Lung (tissue), 12 donors: Measurements from ENCODE around the gene TDRD3. TPM values are rescaled to one million over a fixed set of nuclear protein-coding genes. Genes with fewer than 3 reads are reported as not detected.

ENCODE experiments used
- ATAC-seq: fragments of 200-7000 bp; cut with Tn5 transposase; one replicate; pipeline ENCODE4 v1.9.1; 2020; ENCODE audit warnings: moderate number of reproducible peaks; ENCODE audit not compliant: insufficient read depth, low FRiP score
- DNase-seq, 3 donors: peaks; one replicate each; pipeline ENCODE4 v3.0.0-alpha.2; 2013 to 2017
- H3K27ac ChIP-seq, 2 donors: one replicate each; pipeline ENCODE4 v1.5.1; 2013; ENCODE audit warnings: mild to moderate bottlenecking in 2 of 2, moderate library complexity in 2 of 2, control low read depth in 1 of 2, inconsistent platforms in 1 of 2, low read depth in 1 of 2, low read length in 1 of 2
- H3K27me3 ChIP-seq, 3 donors: one replicate each; pipeline ENCODE4 v1.5.1; 2013; ENCODE audit warnings: low read length in 2 of 3; ENCODE audit not compliant: control insufficient read depth in 3 of 3, insufficient read depth in 3 of 3
- H3K36me3 ChIP-seq, 4 donors: one replicate each; pipeline ENCODE4 v1.5.1; 2013; ENCODE audit warnings: low read length in 4 of 4, mild to moderate bottlenecking in 1 of 4, moderate library complexity in 1 of 4; ENCODE audit not compliant: control insufficient read depth in 4 of 4, insufficient read depth in 4 of 4
- H3K4me1 ChIP-seq, 5 donors: one replicate each; pipeline ENCODE4 v1.5.1; 2013; ENCODE audit warnings: low read length in 5 of 5, mild to moderate bottlenecking in 2 of 5, moderate library complexity in 1 of 5; ENCODE audit not compliant: control insufficient read depth in 5 of 5, insufficient read depth in 5 of 5
- H3K4me3 ChIP-seq: one replicate; pipeline ENCODE4 v1.5.1; 2013; ENCODE audit warnings: mild to moderate bottlenecking, control low read depth, moderate library complexity
- H3K9ac ChIP-seq, 2 donors: one replicate each; pipeline ENCODE4 v1.5.1; 2013; ENCODE audit warnings: low read length in 2 of 2, control low read depth in 1 of 2; ENCODE audit not compliant: insufficient read depth in 1 of 2
- H3K9me3 ChIP-seq, 4 donors: one replicate each; pipeline ENCODE4 v1.5.1; 2013; ENCODE audit warnings: low read length in 3 of 4, mild to moderate bottlenecking in 1 of 4, moderate library complexity in 1 of 4; ENCODE audit not compliant: control insufficient read depth in 4 of 4, insufficient read depth in 3 of 4
- WGBS, 2 donors: extraction: QIAGEN DNeasy Blood & Tissue Kit; methylation state at CpG; one replicate each; pipeline ENCODE4 v1.1.7; 2013; 5-methylcytosine and 5-hydroxymethylcytosine counted together
- polyA plus RNA-seq, 2 donors: library from polyadenylated mRNA; stranded (reverse); fragments of 200-250 nt; gene quantifications; one replicate each; pipeline ENCODE4 v1.2.1, GENCODE V29; 2013
- total RNA-seq, 2 donors: library from RNA; depleted of rRNA in 1 of 2; stranded (reverse); fragments of >200 nt in 1 of 2; gene quantifications; one replicate each; pipeline ENCODE4 v1.2.1, GENCODE V29; 2014 to 2021
- TF ChIP-seq, protein P1 (sequence below): IDR thresholded peaks from 2 replicates; pipeline ENCODE4 v1.5.1; 2012; ENCODE audit warnings: mild to moderate bottlenecking; ENCODE audit errors: control extremely low read depth, extremely low read depth
- donor health status: control.
- donor health status: control.
- donor health status: Bipolar disorder and iron deficiency.
- donor health status: healthy.
- donor health status: DM: yes; HTN: yes; CAD: no.

TDRD3 gene
- total and polyA plus RNA-seq, 4 donors: 6.5 to 56.7 (median 19.4) TPM

DNA sequence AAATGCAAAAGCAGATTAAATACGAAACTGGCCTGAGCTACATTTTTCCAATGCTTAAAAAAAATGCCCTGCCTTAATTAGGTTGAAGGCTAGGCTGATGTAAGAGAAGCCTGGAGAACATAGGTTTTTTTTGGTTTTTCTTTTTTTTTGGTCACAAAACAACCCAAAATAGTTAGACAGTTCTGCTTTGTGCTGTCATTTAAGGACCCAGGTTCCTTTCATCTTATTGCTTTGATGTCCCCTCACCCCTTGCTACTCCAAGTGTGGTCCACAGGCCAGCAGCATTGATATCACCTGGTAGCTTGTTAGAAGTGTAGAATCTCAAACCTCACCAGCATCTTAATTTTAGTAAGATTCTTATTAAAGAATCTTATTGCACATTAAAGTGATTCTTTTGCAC, 14.4 kb downstream of the TDRD3 start:
- TF ChIP-seq, protein P1, sequence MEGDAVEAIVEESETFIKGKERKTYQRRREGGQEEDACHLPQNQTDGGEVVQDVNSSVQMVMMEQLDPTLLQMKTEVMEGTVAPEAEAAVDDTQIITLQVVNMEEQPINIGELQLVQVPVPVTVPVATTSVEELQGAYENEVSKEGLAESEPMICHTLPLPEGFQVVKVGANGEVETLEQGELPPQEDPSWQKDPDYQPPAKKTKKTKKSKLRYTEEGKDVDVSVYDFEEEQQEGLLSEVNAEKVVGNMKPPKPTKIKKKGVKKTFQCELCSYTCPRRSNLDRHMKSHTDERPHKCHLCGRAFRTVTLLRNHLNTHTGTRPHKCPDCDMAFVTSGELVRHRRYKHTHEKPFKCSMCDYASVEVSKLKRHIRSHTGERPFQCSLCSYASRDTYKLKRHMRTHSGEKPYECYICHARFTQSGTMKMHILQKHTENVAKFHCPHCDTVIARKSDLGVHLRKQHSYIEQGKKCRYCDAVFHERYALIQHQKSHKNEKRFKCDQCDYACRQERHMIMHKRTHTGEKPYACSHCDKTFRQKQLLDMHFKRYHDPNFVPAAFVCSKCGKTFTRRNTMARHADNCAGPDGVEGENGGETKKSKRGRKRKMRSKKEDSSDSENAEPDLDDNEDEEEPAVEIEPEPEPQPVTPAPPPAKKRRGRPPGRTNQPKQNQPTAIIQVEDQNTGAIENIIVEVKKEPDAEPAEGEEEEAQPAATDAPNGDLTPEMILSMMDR: no peak
- no peaks in the 10 kb centered on the region for H3K36me3 ChIP-seq
- DNase-seq (no peak), ATAC-seq (no peak)
- no peak overlapping the region for H3K27ac ChIP-seq
- no peaks in the 10 kb centered on the region for H3K27me3 ChIP-seq
- H3K4me3 ChIP-seq: no peak overlapping the region
- no peak overlapping the region for H3K9ac ChIP-seq
- WGBS, 2 donors: 44 to 79% methylated on average over 1 of the region's 1 CpG
- peaks cover 0 to 17% (median 4%) of the 10 kb centered on the region in 5 donors for H3K4me1 ChIP-seq
- no peaks in the 10 kb centered on the region for H3K9me3 ChIP-seq

DNA sequence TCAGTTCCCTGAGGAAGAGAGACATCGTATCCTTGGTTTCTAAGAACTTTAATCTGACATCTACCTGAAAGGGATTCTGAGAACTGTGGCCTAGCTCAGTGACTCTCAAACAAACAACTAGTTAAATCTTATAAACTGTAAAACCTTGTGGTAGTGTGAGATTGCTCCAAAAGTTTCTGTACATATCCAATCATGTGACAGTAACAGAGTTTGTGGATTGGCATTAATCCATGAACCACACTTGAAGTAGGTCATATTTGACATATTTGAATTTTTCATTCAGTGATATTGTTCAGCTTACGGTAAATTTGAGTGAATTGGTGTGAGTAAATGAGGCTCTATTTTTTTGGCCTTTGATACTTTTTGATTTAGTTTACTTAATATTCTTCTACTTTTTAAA, 15.0 kb downstream of the TDRD3 start:
- TF ChIP-seq, protein P1: no peak
- no peaks in the 10 kb centered on the region for H3K9me3 ChIP-seq
- WGBS, 2 donors: 61 to 78% methylated on average over 2 of the region's 2 CpGs
- H3K4me1 ChIP-seq: peaks cover 0 to 17% (median 4%) of the 10 kb centered on the region in 5 donors
- peak overlapping the region in 1 of 2 donors; percentile 9 for H3K27ac ChIP-seq
- DNase-seq: peak in 2 of 3 donors; percentile 26 to 63
- H3K9ac ChIP-seq: peak overlapping the region in 1 of 2 donors; percentile 38
- H3K4me3 ChIP-seq: no peak overlapping the region
- H3K27me3 ChIP-seq: no peaks in the 10 kb centered on the region
- no peak for ATAC-seq
- H3K36me3 ChIP-seq: no peaks in the 10 kb centered on the region

DNA sequence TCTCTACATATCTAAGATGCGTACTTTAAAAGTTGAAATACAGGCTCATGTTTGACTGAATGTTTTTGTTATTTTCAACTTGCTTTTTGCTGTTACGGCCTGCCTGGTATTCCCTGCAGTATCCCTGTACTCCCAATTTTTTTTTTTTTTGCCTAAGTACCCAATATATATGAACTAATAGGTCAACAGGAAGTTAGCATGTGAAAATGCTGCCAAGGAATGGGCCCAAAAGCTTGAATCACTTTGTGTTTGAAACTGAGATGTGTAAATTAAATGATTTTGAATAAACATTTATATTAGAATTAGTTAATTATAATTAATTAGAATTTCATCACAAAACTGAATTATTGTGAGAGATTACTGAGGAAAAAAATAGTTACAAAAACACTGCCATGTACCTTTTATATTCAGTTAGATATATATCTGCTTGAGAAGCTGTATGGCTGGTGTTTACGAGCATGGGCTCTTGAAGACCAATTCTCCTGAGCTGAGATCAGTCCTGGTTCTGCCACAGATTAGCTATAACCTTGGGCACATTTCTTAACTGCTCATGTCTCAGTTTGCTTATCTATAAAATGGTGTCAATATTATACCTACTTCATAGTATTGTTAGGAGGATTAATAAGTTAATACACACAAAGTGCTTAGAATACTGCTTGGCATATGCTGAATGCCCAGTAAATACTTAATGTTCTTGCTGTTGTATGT, 16.0 kb downstream of the TDRD3 start:
- Histone ChIP-seq H3K27me3 (no peaks in the 10 kb centered on the region), H3K9ac (peak overlapping the region in 1 of 2 donors; percentile 0), H3K27ac (no peak overlapping the region), H3K9me3 (no peaks in the 10 kb centered on the region), H3K4me3 (no peak overlapping the region), H3K4me1 (peaks cover 0 to 17% (median 4%) of the 10 kb centered on the region in 5 donors), H3K36me3 (no peaks in the 10 kb centered on the region)
- DNase-seq (no peak), ATAC-seq (no peak)
- TF ChIP-seq, protein P1: no peak
- WGBS, 2 donors: 94 to 97% methylated on average over 3 of the region's 3 CpGs

DNA sequence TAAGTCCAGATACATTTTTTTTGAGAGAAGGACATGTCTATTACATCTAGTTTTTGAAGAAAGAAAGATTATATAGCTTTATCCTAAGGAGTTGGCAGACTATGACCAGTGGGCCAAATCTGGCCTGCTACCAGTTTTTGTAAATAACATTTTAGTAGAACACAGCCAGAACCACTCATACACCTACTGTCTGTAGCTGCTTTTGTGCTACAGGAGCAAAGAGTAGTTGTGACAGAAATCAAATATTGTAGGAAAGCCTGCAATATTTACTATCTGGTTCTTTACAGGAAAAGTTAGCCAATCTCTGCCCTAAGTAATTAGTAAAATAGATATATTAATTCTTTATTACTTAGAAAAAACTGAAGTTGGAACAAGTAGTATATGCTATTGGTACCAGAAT, 17.2 kb downstream of the TDRD3 start:
- Histone ChIP-seq H3K4me1 (peaks cover 0 to 17% (median 4%) of the 10 kb centered on the region in 5 donors), H3K27me3 (no peaks in the 10 kb centered on the region), H3K4me3 (no peak overlapping the region), H3K36me3 (no peaks in the 10 kb centered on the region), H3K27ac (no peak overlapping the region), H3K9me3 (no peaks in the 10 kb centered on the region), H3K9ac (no peak overlapping the region)
- ATAC-seq (no peak), DNase-seq (no peak)
- TF ChIP-seq, protein P1: no peak
